Activated CD4-positive, CD25-positive, alpha-beta regulatory T cell (primary cell): Measurements from ENCODE around the gene NOM1.

Experiments
- DNase-seq, 4 experiments: peaks; one replicate each; lab custom pipeline; 2025; lab: John Stamatoyannopoulos, UW

NOM1 gene

GRCh38 chr7:156985101-156985992 lies 35.8 kb downstream of the NOM1 start:
- no peak for DNase-seq

- DNase-seq: no peak
Measured at GRCh38 chr7:156986378-156986777, 36.9 kb downstream of the NOM1 start.

- no peak for DNase-seq
Measured at GRCh38 chr7:156988343-156989185, 39.1 kb downstream of the NOM1 start.

DNA sequence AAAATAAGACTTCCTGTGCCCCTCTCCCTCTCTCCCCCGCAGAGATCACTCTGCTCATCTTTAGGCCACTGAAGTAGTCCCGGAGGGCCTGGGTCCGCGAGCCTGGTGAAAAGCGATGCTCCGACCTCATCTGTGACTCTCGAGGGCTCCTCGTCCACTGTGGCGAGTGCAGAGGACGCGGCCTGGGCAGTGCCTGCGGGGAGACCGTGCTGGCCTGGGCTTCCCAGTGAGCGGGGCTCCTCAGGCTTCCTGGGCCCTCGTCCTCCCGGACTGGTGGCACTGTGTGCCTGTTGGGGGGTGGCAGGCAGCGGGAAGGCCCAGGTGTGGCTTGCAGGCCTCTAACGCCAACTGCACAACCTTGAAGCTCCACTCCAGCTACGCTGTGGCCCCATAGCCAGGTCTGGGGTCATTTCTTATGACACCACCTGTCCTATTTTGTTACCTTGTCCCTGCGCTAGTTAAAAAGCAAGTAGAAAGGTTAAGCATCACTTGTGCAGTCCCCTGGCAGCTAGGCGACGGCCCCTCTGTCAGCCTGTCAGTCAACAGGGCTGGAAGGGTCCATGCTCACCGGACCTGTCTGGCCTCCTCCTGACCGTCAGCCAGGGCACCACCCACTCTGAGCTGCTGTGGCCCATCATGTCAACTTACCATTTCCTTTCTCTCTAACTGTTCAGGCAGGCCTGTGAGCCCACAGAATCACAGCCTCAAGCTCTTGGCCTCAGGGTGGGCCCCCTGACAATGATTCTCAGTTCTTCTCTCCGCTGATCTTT lies 40.4 kb downstream of the NOM1 start:
- DNase-seq: no peak

DNA sequence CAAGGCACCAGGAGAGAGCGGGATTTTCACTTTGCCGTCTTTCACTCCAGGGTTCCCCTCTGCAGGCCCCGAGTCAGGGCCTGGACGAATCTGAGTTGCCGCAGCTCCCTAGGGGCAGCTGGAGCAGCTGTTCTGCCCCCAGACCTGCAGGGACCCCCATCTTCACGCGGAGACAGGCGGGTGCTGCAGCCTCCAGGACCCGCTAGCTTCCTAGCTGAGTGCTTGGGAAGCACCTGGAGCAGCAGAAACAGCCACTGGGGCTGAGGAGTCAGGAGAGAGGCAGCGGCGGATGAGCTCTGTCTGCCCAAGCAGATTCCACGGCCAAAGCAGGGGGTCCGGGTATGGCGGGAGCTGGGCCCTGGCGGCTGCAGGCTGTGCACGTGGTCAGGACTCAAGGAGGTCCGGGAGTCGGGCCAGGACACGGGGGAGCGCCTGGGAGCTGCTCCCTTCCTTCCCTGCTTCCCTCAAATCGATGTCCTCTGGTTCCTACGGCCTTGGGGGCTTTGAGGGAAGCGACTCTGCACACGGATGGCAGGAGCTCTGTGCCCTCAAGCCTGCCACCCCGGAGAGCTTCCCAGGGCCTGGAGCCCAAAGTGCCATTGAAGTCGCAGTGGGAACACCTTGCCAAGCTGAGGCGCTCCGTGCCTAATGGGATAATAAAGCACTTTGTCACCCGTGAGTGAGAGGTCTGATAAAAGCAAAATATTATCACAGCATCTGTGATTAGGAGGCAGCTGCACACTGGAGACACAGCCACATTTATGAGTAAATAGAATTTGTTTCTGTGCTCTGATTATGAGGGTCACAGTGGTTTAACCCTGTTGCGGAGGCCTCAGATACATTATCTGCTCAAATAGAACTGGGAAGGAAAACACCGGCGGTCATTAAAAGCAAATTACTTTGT lies 43.8 kb downstream of the NOM1 start:
- DNase-seq: no peak

DNA sequence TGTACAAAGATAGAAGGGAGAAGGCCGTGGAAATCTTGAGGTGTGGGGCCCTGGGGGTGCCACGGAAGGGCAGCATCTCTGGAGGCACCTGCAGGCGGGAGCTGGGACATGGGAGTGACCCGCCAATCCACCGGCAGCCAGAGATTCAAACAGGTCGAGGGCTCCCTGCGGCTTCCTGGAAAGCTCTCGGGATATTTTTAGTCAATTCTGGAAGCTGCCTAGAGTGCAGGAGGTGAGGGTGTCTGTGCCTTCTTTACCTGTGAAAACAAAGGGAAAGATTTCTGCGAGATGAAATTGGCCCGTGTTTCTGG lies 44.4 kb downstream of the NOM1 start:
- DNase-seq: no peak

DNA sequence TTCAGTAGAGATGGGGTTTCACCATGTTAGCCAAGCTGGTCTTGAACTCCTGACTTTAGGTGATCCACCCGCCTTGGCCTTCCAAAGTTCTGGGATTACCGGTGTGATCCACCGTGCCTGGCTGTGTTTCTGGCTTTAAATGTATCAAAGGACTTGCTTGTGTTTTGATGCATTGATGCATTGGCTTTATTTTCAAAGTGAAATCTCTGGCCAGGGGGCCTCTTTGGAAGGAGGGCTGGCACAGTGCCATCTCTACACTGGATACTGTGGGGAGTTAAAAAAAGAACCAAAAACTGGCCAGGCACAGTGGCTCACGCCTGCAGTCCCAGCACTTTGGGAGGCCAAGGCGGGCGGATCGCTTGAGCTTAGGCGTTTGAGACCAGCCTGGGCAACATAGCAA lies 44.9 kb downstream of the NOM1 start:
- no peak for DNase-seq

GRCh38 chr7:156998988-156999957 lies 49.8 kb downstream of the NOM1 start:
- DNase-seq: no peak

DNA sequence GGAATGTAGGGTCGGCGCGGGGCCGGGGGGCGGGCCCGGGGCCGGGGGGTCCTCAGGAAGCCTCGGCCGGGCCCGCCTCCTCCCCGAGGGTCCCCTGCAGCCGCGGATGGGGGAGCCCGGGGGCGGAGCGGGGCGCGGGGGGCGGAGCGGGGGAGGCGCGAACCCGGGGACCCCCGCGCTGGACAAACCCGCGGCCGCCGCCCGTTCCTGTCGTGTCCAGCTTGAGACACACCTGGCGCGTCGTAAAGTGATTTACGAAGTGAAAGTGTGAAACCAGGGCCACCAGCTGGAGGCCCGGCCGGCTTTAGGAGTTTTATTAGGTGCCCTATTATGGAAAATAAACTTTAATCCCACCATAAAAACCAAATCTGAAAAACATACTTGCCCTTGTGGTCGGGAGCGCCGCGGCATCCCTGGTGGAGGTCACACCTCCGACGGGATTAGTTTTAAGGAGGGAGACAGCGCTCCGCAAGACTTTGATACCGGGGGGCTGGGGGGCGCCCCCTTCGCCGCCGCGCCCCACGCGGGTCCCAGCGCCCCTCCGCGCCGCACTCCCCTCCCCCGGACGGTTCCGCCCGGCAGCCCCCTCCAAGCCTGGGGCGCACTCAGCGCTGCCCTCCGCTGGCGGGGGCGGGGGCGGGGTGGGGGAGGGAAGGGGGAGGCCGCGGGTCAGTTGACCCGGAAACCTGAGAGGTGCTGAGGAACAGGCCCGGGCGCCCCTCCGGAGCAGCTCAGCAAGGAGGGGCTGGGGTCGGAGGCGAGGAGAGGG lies 50.6 kb downstream of the NOM1 start:
- no peak for DNase-seq

DNA sequence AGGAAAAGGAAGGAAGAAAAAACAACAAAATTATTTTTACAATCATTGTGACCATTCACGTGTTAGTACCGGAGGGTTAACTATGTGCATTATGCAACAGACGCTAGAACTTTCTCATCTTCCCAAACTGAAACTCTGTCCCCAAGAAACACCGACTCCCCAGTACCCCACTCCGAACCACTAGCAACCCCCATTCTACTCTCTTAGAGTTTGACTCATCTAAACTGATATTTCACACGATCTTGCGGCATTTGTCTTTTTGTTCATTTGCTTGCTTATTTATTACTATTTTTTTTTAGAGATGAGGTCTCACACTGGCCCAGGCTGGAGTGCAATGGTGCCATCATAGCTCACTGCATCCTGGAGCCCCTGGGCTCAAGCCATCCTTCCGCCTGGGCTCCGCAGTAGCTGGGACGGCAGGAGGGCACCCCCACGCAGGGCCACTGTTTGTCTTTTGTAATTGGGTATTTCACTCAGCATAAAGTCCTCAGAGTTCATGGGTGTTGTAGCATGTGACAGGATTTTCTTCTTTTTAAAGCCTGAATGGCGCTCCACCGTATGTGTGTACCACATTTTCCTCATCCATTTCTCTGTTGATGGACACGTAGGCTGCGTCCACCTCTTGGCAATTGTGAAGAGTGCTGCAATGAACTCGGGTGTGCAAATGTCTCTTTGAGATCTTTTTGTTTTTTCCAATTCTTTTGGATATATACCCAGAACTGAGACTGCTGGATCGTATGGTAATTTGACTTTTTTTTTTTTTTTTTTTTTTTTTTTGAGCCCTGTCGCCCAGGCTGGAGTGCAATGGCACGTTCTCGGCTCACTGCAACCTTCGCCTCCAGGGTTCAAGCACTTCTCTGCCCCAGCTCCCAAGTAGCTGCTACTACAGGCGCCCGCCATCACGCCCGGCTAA lies 51.5 kb downstream of the NOM1 start:
- no peak for DNase-seq

GRCh38 chr7:157001920-157002818 lies 52.7 kb downstream of the NOM1 start:
- DNase-seq: no peak

DNA sequence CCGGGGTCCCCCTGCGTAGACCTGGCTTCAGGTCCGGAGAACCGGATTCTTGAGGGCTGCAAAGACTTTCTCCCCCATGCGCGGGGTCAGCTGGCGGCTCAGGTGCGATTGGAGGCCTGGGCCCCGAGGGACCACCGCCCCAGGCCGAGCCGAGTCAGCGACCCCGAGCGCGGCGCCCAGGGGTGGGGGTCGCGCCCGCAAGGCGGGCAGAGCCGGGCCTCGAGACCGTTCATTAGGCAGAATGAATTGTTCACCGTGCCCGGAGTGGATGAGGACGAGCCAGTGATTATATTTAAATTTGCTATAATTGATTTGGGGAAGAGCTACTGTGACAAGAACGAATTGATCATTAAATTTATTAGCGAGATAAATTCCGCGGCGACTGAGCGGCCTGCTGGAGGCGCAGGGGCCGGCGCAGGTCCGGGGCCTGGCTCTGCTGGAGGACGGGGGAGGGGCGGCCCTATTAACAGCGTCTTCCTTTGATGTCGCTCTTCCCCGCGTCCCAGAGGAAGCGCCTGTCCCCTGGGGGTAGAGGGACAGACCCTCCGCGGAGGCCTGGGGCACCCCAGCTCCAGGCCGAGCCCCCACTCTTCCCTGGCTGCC lies 53.4 kb downstream of the NOM1 start:
- no peak for DNase-seq

DNA sequence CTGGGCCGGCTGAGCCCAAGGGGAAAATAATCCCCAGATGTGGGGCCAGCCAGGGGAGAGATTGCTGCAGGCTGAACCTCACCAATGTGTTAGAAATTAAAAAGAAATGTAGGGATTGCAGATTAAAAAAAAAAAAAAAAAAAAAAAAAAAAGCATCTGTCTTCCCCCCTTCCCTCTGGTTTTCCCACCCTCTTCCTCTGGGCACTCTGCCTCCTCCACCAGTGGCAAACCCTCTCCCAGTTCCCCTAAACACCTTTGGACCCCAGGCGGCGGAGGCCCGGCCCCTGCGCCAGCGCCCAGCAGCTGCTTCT lies 53.9 kb downstream of the NOM1 start:
- DNase-seq: no peak

GRCh38 chr7:157003756-157004520 lies 54.4 kb downstream of the NOM1 start:
- no peak for DNase-seq

- DNase-seq: no peak
Measured at GRCh38 chr7:157004521-157005455, 55.3 kb downstream of the NOM1 start.
